ENCODE data around the gene WNT9A.

The WNT9A gene

DNA sequence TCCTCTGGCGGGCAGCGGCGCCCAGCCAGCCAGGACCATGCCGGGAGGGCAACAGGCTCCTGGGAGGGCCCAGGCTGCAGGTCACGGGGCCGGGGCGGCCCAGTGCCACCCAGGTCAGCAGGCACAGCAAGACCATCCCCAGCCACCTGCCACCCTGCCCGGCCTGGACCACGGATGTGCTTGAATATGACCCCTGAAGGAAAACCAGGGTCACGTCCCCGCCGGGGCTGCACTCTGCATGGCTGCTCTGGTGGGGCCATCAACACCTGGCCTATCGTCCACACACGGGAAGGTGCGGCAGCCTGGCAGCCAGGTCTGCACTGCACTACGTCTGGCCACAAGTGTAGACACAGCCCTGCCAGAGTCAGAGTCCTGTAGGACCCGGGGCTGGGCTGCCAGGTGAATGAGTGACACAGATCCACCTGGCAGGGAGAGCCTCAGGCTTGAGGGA, 6.9 kb downstream of the WNT9A start:
- Histone ChIP-seq H3K36me3 (ENCODE audit: control insufficient read depth, insufficient read depth, low read length) (no peaks in the 10 kb centered on the region), H3K4me1 (ENCODE audit: control insufficient read depth, insufficient read depth, low read length) (peaks cover 20% of the 10 kb centered on the region), H3K27me3 (ENCODE audit: control insufficient read depth, insufficient read depth, low read length, poor library complexity, severe bottlenecking) (no peaks in the 10 kb centered on the region), H3K9me3 (ENCODE audit: control insufficient read depth, low read length) (no peaks in the 10 kb centered on the region), H3K4me3 (ENCODE audit: insufficient read depth, low read depth, low read length) (no peak overlapping the region), H3K27ac (ENCODE audit: insufficient read depth, low read depth, low read length, poor library complexity, severe bottlenecking) (no peak overlapping the region)
- 95% methylated on average over 17 of the region's 17 CpGs for WGBS, 2 experiments

DNA sequence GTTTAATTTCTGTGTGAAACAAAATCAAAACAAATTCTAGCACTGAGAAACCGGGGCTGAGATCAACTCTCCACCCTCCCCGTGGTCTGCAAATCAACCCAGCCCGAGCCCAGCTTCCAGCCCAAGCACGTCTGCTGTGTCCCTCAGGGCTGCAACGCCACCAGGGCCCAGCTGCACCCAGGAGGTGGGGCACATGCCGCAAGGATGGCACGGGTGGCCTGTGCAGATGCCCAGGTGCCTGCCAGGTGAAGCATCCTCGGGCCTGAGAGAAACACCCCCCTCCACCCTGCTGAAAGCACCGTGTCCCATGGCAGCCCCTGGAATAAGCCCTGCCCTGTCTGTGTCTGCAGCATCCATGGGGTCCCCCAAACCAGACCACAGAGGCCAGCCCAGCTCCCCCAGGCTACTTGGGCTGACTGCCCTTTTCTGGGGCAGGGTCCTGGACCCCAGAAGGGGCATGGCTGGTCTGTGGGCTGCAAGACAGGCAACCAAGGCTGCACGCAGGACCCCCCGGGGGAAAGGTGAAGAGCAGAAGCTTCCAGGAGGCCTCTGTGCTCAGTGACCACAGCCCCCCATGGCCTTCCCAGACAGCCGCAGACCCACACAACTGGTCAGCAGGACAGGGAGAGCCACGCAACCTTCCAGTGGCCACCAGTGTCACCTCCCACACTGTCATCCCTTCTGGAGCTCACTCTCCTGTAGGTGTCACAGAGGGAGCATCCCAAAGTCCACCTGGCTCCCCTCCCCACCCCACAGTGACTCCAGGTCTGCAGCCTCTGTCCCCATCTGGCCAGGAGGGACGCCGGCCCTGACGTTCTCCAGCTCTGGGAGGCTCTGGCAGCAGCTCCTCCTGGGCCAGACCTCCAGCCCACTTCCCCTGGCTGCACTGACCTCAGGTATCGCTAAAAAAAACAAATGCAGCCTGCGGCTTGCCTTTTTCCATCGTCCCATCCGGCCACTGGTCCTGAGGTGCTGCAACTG, 7.7 kb downstream of the WNT9A start:
- 92 to 93% methylated on average over 20 of the region's 20 CpGs for WGBS, 2 experiments

DNA sequence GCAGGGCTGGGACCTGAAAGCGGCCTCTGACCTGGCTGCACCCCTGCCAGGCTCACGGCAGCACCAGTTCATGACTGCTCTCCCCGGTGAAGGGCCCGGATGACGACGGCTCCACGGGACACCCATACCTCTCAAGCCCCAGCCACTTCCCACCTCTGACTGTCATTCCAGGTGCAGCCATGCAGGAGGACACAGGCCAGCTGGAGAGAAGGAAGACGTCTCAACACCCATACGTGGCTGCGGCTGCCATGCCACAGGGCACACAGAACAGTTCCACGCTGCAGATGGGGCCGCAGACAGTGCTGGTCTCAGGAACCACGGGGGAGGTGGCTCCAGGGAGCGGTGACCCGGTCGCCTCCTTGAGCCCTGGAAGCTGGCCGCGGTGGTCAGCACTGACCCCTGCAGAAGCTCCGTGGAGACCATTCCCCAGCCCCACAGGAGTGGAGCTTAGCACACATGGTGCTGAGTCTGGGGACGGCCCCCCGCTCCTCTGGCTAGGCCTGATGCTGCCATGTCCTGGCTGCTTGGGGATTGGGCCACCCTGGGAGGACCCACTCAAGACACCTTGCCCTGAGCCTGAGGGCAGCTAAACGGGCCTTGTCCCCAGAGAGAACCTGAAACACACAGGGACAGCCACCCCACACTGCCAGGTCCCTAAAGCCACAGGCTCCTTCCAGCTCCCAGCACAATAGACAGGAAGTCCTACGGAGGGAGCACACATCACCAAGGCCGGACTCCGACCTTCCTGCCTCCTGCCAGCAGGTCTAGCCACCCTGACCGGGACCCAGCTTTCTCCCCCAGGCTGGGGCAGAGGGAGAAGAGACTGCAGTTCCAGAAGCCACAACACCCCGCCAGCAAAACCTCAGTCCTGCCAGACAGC, 8.6 kb downstream of the WNT9A start:
- no peak overlapping the region for H3K4me3 ChIP-seq (ENCODE audit: insufficient read depth, low read depth, low read length)
- no peaks in the 10 kb centered on the region for H3K36me3 ChIP-seq (ENCODE audit: control insufficient read depth, insufficient read depth, low read length)
- WGBS, 2 experiments: 91% methylated on average over 27 of the region's 27 CpGs
- H3K27ac ChIP-seq (ENCODE audit: insufficient read depth, low read depth, low read length, poor library complexity, severe bottlenecking): no peak overlapping the region
- peaks cover 10% of the 10 kb centered on the region for H3K4me1 ChIP-seq (ENCODE audit: control insufficient read depth, insufficient read depth, low read length)
- H3K9me3 ChIP-seq (ENCODE audit: control insufficient read depth, low read length): no peaks in the 10 kb centered on the region
- no peaks in the 10 kb centered on the region for H3K27me3 ChIP-seq (ENCODE audit: control insufficient read depth, insufficient read depth, low read length, poor library complexity, severe bottlenecking)

More for the DNA sequence above, 7.7 kb downstream of the WNT9A start:
- Histone ChIP-seq H3K27ac (ENCODE audit: insufficient read depth, low read depth, low read length, poor library complexity, severe bottlenecking) (no peak overlapping the region), H3K4me3 (ENCODE audit: insufficient read depth, low read depth, low read length) (no peak overlapping the region), H3K36me3 (ENCODE audit: control insufficient read depth, insufficient read depth, low read length) (no peaks in the 10 kb centered on the region), H3K4me1 (ENCODE audit: control insufficient read depth, insufficient read depth, low read length) (peaks cover 13% of the 10 kb centered on the region), H3K27me3 (ENCODE audit: control insufficient read depth, insufficient read depth, low read length, poor library complexity, severe bottlenecking) (no peaks in the 10 kb centered on the region), H3K9me3 (ENCODE audit: control insufficient read depth, low read length) (no peaks in the 10 kb centered on the region)

DNA sequence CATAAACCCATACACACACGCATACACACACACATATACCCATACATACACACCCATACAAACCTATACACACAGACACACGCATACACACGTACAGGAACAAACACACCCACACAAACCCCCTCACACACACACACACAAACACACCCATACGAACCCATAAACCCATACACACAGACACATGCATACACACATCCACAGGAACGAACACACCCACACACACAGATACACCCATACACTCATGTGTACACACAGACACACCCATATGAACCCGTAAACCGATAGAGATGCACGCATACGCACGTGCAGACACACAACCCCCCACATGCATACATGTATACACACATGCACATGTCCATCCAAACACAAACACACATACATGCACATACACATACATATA, 9.5 kb downstream of the WNT9A start:
- H3K36me3 ChIP-seq (ENCODE audit: control insufficient read depth, insufficient read depth, low read length): no peaks in the 10 kb centered on the region
- H3K9me3 ChIP-seq (ENCODE audit: control insufficient read depth, low read length): no peaks in the 10 kb centered on the region

DNA sequence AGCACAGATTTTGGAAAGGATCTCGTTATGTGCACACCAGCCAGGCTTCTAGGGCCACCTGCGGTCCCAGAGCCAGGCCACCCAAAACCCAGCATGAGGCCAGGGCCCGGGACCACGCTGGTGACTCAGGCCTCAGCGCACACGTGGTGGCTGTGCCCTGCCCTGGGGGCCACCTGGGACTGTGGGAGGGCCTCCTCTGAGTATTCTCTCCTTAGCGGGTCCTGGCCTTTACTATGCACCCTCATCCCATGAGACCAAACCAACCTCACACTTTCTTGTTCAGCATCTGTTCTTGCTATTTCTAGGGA, 9.9 kb downstream of the WNT9A start:
- H3K9me3 ChIP-seq (ENCODE audit: control insufficient read depth, low read length): no peaks in the 10 kb centered on the region
- H3K36me3 ChIP-seq (ENCODE audit: control insufficient read depth, insufficient read depth, low read length): no peaks in the 10 kb centered on the region
- H3K4me1 ChIP-seq (ENCODE audit: control insufficient read depth, insufficient read depth, low read length): peaks cover 10% of the 10 kb centered on the region
- H3K4me3 ChIP-seq (ENCODE audit: insufficient read depth, low read depth, low read length): no peak overlapping the region
- H3K27ac ChIP-seq (ENCODE audit: insufficient read depth, low read depth, low read length, poor library complexity, severe bottlenecking): no peak overlapping the region
- WGBS, 2 experiments: 92 to 93% methylated on average over 7 of the region's 7 CpGs
- H3K27me3 ChIP-seq (ENCODE audit: control insufficient read depth, insufficient read depth, low read length, poor library complexity, severe bottlenecking): no peaks in the 10 kb centered on the region

More for the DNA sequence above, 9.5 kb downstream of the WNT9A start:
- peaks cover 10% of the 10 kb centered on the region for H3K4me1 ChIP-seq (ENCODE audit: control insufficient read depth, insufficient read depth, low read length)
- H3K4me3 ChIP-seq (ENCODE audit: insufficient read depth, low read depth, low read length): no peak overlapping the region
- H3K27me3 ChIP-seq (ENCODE audit: control insufficient read depth, insufficient read depth, low read length, poor library complexity, severe bottlenecking): no peaks in the 10 kb centered on the region
- H3K27ac ChIP-seq (ENCODE audit: insufficient read depth, low read depth, low read length, poor library complexity, severe bottlenecking): no peak overlapping the region
- 90 to 94% methylated on average over 10 of the region's 10 CpGs for WGBS, 2 experiments

DNA sequence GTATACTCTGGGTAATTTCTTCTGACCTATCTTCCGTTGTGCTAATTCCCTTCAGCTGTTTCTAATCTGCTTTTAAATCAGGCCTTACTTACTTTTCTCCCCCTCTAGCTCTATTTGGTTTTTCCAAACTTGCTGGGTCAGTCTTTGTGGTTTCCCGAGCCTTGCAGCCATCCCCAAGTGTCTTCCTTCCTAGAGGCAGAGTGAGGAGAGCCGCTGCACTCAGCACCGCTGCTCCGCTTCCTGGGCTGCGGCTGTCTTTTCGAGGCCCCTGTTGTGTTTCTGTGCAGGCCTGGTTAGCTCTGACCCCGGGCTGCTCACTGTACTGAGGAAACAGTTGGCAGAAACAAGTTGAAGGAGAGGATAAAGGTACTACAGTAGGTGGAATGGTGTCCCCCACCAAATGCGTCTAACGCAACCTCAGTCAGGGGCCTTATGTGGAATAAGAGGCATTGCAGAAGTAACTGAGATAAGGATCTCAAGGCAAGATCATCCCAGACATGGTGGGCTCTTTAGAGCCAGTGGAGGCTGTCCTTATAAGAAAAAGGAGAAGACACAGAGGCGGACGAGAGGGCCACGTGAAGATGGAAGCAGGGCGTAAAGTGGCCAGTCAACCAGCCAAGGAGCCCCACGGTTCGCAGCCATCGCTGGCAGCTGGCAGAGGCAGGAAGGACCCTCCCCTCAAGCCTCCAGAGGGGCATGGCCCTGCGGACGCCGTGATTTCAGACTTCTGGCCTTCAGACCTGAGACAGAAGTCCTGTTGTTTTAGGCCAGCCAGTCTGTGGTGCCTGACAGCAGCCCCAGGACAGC, 10.5 kb downstream of the WNT9A start:
- Histone ChIP-seq H3K9me3 (ENCODE audit: control insufficient read depth, low read length) (no peaks in the 10 kb centered on the region), H3K27me3 (ENCODE audit: control insufficient read depth, insufficient read depth, low read length, poor library complexity, severe bottlenecking) (no peaks in the 10 kb centered on the region), H3K27ac (ENCODE audit: insufficient read depth, low read depth, low read length, poor library complexity, severe bottlenecking) (no peak overlapping the region), H3K4me3 (ENCODE audit: insufficient read depth, low read depth, low read length) (no peak overlapping the region), H3K36me3 (ENCODE audit: control insufficient read depth, insufficient read depth, low read length) (no peaks in the 10 kb centered on the region), H3K4me1 (ENCODE audit: control insufficient read depth, insufficient read depth, low read length) (peaks cover 9% of the 10 kb centered on the region)
- WGBS, 2 experiments: 93 to 94% methylated on average over 20 of the region's 20 CpGs

DNA sequence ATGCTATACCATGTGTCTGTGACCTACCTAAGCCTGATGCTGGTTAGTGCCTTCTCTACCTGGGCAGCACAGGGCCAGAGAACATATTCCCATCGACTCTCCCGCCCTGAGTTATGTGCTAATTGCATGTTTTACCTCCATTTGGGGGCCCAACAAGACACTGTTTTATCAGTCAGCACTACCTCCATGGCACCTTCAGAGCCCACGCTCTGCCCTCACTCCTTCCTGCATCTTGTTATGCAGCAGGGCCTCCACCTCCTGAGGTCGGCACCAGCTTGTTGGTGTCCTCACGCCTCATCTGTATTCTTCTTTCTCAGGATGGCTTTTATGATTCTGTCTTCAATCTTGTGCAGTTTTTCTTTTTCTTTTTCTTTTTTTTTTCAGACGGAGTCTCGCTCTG, 11.9 kb downstream of the WNT9A start:
- 91 to 93% methylated on average over 7 of the region's 7 CpGs for WGBS, 2 experiments
- no peaks in the 10 kb centered on the region for H3K9me3 ChIP-seq (ENCODE audit: control insufficient read depth, low read length)
- H3K36me3 ChIP-seq (ENCODE audit: control insufficient read depth, insufficient read depth, low read length): no peaks in the 10 kb centered on the region
- no peak overlapping the region for H3K27ac ChIP-seq (ENCODE audit: insufficient read depth, low read depth, low read length, poor library complexity, severe bottlenecking)
- peaks cover 3% of the 10 kb centered on the region for H3K4me1 ChIP-seq (ENCODE audit: control insufficient read depth, insufficient read depth, low read length)
- H3K4me3 ChIP-seq (ENCODE audit: insufficient read depth, low read depth, low read length): no peak overlapping the region
- no peaks in the 10 kb centered on the region for H3K27me3 ChIP-seq (ENCODE audit: control insufficient read depth, insufficient read depth, low read length, poor library complexity, severe bottlenecking)

DNA sequence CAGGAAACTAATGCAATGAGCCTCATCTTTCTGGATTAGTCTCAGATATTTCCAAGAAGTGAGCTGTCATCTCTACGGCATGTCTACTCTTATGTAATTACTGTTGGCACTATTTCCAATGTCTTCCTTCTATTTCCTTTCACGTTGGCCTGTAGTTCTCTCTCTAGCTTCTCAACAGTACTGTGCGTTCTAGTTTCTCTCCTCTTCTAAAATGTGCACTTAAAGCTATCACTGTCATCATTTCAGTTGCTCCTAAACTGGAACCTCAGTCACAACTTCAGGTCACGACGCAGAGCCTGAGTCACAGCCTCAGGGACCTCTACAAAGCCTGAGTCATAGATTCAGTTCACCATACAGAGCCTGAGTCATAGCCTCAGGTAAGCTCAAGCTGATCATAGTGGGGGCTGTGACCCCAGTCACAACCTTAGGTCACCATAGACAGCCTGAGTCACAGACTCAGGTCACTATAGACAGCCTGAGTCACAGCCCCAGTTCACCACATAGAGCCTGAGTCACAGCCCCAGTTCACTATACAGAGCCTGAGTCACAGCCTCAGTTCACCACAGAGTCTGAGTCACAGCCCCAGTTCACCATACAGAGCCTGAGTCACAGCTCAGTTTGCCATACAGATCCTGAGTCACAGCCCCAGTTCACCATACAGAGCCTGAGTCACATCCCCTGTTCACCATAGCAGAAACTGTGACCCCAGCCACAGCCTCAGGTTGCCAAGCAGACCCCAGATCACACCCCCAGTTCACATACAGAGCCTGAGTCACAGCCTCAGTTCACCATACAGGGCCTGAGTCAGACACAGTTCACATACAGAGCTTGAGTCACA, 13.0 kb downstream of the WNT9A start:
- H3K9me3 ChIP-seq (ENCODE audit: control insufficient read depth, low read length): no peaks in the 10 kb centered on the region
- H3K27me3 ChIP-seq (ENCODE audit: control insufficient read depth, insufficient read depth, low read length, poor library complexity, severe bottlenecking): no peaks in the 10 kb centered on the region
- H3K4me3 ChIP-seq (ENCODE audit: insufficient read depth, low read depth, low read length): no peak overlapping the region
- H3K4me1 ChIP-seq (ENCODE audit: control insufficient read depth, insufficient read depth, low read length): peaks cover 3% of the 10 kb centered on the region
- no peaks in the 10 kb centered on the region for H3K36me3 ChIP-seq (ENCODE audit: control insufficient read depth, insufficient read depth, low read length)
- 93 to 94% methylated on average over 5 of the region's 5 CpGs for WGBS, 2 experiments
- no peak overlapping the region for H3K27ac ChIP-seq (ENCODE audit: insufficient read depth, low read depth, low read length, poor library complexity, severe bottlenecking)

DNA sequence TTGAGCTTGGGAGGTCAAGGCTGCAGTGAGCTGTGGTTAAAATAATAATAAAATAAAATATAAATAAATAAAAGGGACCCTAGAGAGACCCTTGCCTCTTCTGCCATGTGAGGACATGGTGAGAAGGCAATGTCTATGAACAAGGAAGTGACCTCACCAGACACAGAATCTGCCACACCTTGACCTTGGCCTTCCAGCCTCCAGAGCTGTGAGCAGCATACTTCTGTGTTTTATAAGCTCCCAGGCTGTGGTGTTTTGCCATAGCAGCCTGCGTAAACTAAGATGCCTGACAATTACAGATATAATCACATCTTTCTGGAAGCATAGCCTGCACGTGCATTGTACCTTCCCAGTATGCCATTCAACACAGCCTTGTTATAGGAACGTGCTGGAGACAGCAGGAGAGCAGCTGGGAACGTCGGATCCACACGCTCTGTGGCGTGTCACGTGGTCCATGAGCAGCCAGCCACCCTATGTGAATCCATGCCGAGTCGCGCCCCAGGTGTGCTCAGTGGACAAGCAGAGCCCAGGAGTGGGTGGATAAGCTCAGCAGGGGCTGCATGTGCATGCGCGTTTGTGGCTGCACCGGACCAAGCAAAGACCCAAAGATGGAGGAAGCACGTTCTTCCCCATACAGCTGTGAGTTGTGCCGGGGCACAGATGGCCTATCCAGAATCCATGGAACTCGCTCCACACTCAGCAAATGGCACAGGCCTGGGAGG, 17.8 kb downstream of the WNT9A start:
- H3K4me1 ChIP-seq (ENCODE audit: control insufficient read depth, insufficient read depth, low read length): peaks cover 4% of the 10 kb centered on the region
- no peak overlapping the region for H3K27ac ChIP-seq (ENCODE audit: insufficient read depth, low read depth, low read length, poor library complexity, severe bottlenecking)
- H3K36me3 ChIP-seq (ENCODE audit: control insufficient read depth, insufficient read depth, low read length): no peaks in the 10 kb centered on the region
- H3K4me3 ChIP-seq (ENCODE audit: insufficient read depth, low read depth, low read length): no peak overlapping the region
- H3K27me3 ChIP-seq (ENCODE audit: control insufficient read depth, insufficient read depth, low read length, poor library complexity, severe bottlenecking): no peaks in the 10 kb centered on the region
- no peaks in the 10 kb centered on the region for H3K9me3 ChIP-seq (ENCODE audit: control insufficient read depth, low read length)
- WGBS, 2 experiments: 96% methylated on average over 17 of the region's 17 CpGs

Data from ectodermal cell (in vitro differentiated cells).